Testis (tissue), 2 donors: Measurements from ENCODE around the gene EPHB1.

Experiments
- CTCF ChIP-seq, 3 experiments: fragments of 450-650 bp in 2 of 3; fragments of 200-600 bp in 1 of 3; sonication (generic) in 1 of 3; IDR thresholded peaks; one replicate each; pipeline ENCODE4 v1.5.1; 2016 to 2019; ENCODE audit warnings: antibody characterized with exemption in 3 of 3, mild to moderate bottlenecking in 2 of 3, moderate library complexity in 1 of 3
- POLR2A ChIP-seq: fragments of 450-650 bp; IDR thresholded peaks from one replicate; pipeline ENCODE4 v1.6.1; 2017; ENCODE audit warnings: antibody characterized with exemption, mild to moderate bottlenecking, moderate library complexity

DNA sequence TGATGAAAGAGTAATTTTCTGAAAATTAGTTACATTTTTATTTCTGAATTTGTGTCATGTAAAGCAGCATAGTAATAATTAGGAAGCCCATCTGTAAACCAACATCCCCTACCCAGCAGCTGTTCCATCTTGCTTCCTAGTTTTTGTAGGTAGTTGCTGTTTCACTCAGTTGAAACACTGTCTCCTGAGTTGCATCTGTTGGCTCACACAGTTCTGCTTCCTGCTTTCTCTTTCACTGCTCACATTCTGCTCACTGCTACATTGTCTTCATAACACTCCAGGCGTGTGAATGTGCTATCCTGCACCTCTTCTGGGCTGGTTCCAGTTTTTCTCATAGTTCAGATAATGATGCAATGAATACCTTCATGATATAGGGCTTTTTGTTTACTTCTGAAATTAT, 123.4 kb downstream of the EPHB1 start:
- TF ChIP-seq CTCF (IDR thresholded peaks at IDR 0.05) = no peak
- TF ChIP-seq POLR2A = no peak
